Measurements from ENCODE around the gene TCEA2.

- TF ChIP-seq CTCF (IDR thresholded peaks at IDR 0.05) (no peak), POLR2A (IDR thresholded peaks at IDR 0.05) (no peak), POLR2AphosphoS5 (IDR thresholded peaks at IDR 0.05) (no peak)
Observed at GRCh38 chr20:64116541-64117431, 53.8 kb downstream of the TCEA2 start.
